KOPT-K1 (cell line): ENCODE data around the gene PHACTR1.

Source experiments
- H3K27ac ChIP-seq: fragments of 200-600 bp; sonication (generic); 2 replicates; pipeline ENCODE4 v1.5.1; 2016; ENCODE audit warnings: antibody characterized with exemption, mild to moderate bottlenecking, low read depth, low read length; ENCODE audit not compliant: poor library complexity, severe bottlenecking
- H3K36me3 ChIP-seq: fragments of 200-600 bp; sonication (generic); 2 replicates; pipeline ENCODE4 v1.5.1; 2017; ENCODE audit warnings: antibody characterized with exemption, mild to moderate bottlenecking, low read length, moderate library complexity; ENCODE audit not compliant: insufficient read depth
- H3K9me3 ChIP-seq: fragments of 200-600 bp; sonication (generic); 2 replicates; pipeline ENCODE4 v1.5.1; 2017; ENCODE audit warnings: antibody characterized with exemption, low read length, mild to moderate bottlenecking; ENCODE audit not compliant: insufficient read depth, poor library complexity, severe bottlenecking

Gene PHACTR1

DNA sequence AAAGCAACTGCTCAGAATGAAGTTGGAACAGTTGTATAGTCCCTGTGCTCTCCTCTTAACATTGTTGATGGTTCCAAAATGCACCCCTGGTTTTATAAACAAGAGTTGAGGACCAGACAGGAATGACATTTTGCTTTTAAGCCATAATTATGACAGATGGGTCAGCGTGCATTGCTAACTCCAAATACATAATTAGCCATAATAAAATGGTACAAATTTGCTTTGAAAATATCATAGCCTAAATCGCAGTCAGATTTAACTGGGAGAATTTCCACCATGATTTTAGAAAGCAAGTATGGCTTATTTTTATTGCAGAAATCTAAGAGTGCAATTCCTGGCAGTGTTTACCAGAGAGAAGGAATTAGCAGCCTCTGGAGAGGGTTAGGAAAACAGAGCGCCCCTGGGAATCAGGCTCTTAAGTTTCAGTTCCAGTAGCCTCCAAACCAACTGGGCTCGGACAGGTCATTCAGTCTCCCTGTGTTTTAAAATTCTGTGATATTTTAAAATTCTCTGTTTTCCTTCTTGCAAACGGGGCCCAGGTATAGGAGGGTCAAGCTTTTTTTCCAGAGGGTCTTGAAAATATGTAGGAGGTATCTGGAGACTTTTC is 309.4 kb downstream of the PHACTR1 start:
- no peaks in the 10 kb centered on the region for H3K9me3 ChIP-seq
- no peak overlapping the region for H3K27ac ChIP-seq
- no peaks in the 10 kb centered on the region for H3K36me3 ChIP-seq

DNA sequence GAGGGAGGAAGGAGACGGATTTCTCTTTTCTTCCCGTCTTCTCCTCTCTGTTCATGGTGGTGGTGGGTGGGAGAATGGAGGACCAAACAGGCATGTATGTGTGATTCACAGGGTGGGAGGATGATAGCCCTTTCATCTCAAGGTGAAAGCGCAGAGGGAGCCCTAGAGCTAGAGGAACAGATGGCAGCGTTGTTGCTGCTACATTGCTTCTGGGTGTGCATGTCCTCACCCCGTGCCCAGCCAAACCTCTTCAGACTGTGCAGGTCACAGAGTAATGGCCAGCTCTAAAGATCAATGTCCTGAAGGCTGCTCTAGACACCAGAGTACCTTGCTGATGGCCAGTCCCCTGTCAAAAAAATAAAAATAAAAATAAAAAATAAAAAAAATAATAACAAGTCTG is 310.0 kb downstream of the PHACTR1 start:
- Histone ChIP-seq H3K36me3 (no peaks in the 10 kb centered on the region), H3K9me3 (no peaks in the 10 kb centered on the region), H3K27ac (no peak overlapping the region)

DNA sequence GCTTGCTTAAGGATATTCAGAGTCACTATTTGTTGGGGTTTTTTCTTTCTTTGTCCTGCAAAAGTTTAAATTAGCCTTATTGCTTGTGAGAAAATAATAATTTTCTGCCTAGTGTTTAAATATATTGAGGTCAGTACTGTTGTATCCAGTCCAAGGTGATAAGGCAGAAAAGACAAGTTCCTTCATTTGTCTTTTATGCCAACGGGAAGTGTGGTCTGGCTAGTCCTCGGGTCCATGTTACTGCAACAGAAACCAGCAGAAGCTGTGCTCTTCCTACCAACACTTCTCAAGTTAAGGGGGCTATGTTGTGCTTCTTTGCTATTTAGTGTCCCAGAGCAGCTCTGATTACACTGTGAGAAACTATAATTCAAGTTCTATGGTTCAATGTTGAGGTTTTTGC is 310.6 kb downstream of the PHACTR1 start:
- Histone ChIP-seq H3K27ac (no peak overlapping the region), H3K36me3 (no peaks in the 10 kb centered on the region), H3K9me3 (no peaks in the 10 kb centered on the region)

DNA sequence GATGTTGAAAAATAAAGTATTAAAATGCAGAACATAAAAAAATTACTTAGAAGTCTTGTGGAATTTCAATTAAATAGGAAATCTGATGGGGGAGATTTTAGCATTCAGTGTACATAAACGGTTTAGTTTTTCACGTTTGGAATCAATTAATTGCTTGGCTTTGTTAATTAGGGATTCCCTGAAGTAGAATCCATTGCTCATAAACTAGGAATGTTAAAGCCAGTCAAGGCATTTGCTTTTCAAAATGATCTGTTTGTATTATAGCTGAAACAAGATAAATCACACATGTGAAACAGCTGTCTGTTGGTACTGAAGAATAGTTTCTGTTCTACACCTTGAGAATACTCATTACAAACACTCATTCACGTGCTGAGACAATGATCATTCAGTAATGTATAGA is 313.8 kb downstream of the PHACTR1 start:
- no peak overlapping the region for H3K27ac ChIP-seq
- H3K36me3 ChIP-seq, result no peaks in the 10 kb centered on the region

DNA sequence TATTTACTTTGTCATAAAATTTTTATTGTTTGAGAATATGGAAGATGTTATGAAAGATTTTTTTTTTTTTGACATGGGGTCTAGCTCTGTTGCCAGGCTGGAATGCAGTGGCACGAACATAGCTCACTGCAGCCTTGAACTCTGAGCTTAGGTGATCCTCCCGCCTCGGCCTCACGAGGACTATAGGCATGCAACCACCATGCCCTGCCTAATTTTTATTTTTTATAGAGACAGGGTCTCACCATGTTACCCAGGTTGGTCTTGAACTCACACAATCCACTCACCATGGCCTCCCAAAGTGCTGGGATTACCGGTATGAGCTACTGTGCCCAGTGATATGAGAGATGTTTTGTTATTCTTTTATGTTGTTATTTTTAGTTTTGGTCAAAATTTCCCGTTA is 316.0 kb downstream of the PHACTR1 start:
- no peaks in the 10 kb centered on the region for H3K36me3 ChIP-seq
- H3K27ac ChIP-seq, result no peak overlapping the region
- no peaks in the 10 kb centered on the region for H3K9me3 ChIP-seq

More for the DNA sequence above, 313.8 kb downstream of the PHACTR1 start:
- no peaks in the 10 kb centered on the region for H3K9me3 ChIP-seq

DNA sequence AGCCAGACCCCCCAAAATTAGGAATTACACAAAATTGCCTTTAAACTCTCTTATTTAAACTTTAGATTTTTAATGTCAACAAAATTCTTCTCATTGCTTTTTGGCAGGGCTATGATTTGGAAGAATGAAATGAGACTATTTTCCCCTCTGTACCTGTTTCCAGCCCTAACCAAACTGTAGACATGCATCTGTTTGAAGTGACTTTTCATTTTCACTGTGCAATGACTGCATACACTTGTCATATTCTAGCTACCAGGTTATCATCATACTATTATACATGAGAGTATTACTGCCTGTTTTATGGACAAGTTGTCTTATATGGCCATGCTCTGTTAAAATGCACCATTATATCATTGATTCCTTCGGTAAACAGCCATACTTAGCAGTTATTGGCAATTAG is 316.6 kb downstream of the PHACTR1 start:
- H3K9me3 ChIP-seq, result no peaks in the 10 kb centered on the region
- H3K36me3 ChIP-seq, result no peaks in the 10 kb centered on the region
- no peak overlapping the region for H3K27ac ChIP-seq

DNA sequence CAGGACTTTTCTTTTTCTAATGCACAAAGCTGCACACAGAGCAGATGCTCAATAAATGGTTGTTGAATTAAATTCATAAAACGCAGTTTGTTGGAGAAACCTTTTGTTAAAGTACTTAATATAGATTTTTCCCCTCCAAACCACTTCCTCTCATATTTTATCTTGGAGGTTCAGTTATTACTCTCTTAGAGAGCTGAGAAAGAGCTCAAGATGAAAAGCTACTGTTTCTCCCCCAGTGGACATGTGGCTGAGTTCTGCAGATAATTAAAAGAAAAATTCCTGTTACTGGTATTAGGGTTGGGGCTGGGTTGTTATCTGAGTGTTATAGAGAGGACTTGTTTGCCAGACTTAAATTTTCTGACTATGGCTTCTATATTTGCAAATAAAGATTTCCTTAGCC is 317.7 kb downstream of the PHACTR1 start:
- Histone ChIP-seq H3K9me3 (no peaks in the 10 kb centered on the region), H3K27ac (no peak overlapping the region), H3K36me3 (no peaks in the 10 kb centered on the region)

DNA sequence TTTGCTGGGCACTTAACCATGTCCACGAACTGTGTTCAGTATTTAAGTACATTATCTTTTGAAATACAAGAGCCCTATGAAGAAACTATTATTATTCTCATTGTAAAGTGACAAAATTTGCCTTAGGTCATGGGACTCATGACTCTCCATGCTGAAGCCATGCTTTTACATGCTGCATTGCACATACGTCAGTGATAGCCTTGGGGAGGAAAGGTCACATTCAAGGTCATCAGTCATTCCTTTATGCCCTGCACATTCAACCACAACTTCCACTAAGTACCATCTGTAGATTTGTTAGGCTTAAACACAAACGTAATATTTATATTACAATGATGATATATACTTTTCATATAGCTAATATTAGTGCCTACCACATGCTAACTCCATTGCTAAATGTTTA is 319.0 kb downstream of the PHACTR1 start:
- H3K9me3 ChIP-seq, result no peaks in the 10 kb centered on the region
- H3K27ac ChIP-seq, result no peak overlapping the region
- H3K36me3 ChIP-seq, result no peaks in the 10 kb centered on the region

DNA sequence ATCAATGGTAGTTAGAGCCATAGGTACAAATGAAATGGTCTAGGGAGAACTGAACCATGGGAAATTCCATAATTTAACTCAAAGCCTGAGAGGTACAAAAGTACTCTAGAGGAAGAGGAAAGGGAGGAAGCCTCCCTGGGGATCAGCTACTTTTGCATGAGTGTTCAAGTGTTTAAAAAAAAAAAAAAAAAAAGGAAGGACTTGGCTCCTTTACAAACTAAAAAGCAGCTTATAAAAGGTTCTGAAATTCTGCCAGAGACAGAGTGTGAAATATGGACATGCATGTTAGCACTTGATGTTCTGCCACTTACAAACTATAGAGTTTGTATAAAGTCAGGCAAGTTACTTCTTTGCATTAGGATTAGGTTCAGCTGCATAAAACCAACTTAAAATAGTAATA is 321.7 kb downstream of the PHACTR1 start:
- Histone ChIP-seq H3K36me3 (no peaks in the 10 kb centered on the region), H3K27ac (no peak overlapping the region), H3K9me3 (no peaks in the 10 kb centered on the region)

DNA sequence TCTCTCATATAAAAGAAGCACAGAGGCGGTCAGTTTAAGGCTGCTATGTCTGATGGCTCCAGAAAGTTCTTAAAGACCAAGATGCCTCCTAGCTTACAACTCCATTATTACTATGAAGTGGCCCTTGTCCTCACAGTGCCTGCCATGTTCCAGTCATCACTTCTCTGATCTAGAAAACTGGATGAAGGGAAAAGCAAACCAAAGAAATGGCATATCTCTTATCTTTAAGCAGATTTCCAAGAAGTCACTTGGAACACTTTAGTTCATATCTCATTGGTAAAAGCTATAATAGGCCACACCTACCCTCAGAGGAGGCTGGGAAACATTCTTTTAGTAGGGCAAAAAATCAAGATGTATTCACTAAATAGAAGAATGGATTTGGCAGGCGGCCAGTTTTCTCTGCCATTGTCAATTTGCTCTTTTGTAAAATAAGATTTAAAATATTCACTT is 322.2 kb downstream of the PHACTR1 start:
- no peak overlapping the region for H3K27ac ChIP-seq
- no peaks in the 10 kb centered on the region for H3K36me3 ChIP-seq
- no peaks in the 10 kb centered on the region for H3K9me3 ChIP-seq

DNA sequence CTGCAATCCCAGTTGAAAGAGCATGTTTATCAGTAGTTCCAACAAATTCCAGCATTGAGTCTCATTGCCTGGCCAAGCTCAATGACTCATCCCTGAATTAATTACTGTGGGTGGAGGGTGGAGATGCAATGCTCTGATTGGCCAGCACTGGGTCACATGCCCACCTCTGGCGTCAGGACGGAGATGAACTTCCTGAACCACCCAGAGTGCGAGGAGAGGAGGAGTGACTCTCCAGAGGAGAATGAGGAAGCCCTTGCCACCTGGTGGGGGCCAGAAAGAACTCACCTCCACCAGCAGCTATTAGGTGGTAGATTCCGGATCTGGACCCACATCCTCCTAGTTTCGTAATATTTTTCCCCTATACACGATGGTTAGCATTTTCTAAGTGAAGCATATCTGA is 327.8 kb downstream of the PHACTR1 start:
- Histone ChIP-seq H3K9me3 (no peaks in the 10 kb centered on the region), H3K36me3 (no peaks in the 10 kb centered on the region), H3K27ac (no peak overlapping the region)

DNA sequence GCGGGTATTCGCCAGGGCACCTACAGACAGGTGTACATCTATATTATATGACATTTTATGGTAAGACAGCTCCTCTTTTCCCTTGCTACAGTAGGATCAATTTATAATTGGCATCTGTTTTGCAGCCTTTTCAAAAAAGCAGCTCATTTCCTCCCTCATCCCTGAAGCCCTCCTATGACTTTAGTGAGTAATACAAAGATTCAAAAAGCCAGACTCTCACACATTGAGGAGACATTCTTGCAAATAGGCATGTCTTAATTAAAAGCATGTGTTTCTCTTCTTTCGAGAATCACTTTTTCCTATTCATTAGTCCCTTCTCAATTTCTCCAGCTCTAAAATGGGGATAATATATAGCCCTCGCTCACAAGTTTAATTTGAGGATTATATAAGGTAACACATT is 328.3 kb downstream of the PHACTR1 start:
- H3K36me3 ChIP-seq, result no peaks in the 10 kb centered on the region
- H3K27ac ChIP-seq, result no peak overlapping the region
- H3K9me3 ChIP-seq, result no peaks in the 10 kb centered on the region

DNA sequence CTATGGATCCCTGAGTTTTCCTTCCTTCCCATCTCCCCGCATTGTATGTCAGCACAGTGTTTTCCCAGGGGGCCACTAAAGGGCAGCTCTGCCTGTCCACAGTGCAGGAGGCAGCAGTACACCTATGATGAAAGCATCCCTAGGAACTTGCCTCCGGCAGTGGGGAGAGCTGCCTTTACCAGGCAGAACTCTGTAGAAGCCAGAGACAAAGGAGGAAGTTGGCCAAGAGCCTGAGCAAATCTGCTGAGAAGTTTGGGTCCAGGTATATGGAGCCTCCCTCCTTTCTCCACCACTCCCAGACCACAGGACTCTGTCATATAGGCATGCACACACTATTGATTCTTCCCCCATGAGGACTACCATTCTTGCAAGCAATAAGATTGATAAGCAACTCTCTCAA is 329.1 kb downstream of the PHACTR1 start:
- H3K36me3 ChIP-seq, result no peaks in the 10 kb centered on the region
- no peak overlapping the region for H3K27ac ChIP-seq
- H3K9me3 ChIP-seq, result no peaks in the 10 kb centered on the region

DNA sequence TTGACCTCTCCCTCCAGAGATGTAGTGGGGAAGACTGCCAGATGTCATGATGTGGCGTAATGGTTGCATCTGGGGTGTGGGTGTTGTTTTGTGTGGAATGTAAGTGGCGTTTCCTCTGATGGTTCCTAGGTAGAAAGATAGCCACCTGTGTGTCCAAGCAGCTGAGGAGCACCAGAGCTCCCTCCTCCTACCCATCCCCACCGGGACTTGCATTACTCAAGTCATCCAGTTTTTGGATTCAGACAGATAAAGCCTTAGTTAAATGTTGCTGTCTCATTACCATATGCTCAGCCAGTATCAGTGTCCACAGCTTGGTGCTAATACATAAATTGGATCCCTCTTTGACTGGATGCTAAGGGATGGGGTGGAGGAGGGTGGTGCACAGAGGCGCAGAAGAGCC is 329.5 kb downstream of the PHACTR1 start:
- Histone ChIP-seq H3K36me3 (no peaks in the 10 kb centered on the region), H3K9me3 (no peaks in the 10 kb centered on the region)

DNA sequence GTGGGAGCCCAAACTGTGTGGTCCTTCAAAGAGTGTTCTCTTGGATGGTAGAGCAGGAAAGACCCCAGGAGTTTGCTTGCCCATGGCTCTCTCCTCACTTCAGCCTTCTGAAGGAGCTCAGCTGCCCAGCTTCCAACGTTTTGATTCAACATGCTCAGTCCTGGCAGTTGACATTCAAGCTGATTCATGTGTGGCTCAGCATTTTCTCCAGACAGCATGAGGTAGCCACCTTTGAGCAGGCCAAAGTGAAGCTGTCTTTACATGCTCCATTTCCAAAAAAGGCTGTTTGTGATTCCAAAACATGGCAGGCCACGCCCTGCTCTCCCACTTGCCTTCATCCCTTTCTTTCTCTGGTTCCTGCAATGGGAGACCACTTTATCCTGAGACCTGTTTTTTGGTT is 331.5 kb downstream of the PHACTR1 start:
- H3K36me3 ChIP-seq, result no peaks in the 10 kb centered on the region
- no peak overlapping the region for H3K27ac ChIP-seq
- no peaks in the 10 kb centered on the region for H3K9me3 ChIP-seq

More for the DNA sequence above, 329.5 kb downstream of the PHACTR1 start:
- H3K27ac ChIP-seq, result no peak overlapping the region

DNA sequence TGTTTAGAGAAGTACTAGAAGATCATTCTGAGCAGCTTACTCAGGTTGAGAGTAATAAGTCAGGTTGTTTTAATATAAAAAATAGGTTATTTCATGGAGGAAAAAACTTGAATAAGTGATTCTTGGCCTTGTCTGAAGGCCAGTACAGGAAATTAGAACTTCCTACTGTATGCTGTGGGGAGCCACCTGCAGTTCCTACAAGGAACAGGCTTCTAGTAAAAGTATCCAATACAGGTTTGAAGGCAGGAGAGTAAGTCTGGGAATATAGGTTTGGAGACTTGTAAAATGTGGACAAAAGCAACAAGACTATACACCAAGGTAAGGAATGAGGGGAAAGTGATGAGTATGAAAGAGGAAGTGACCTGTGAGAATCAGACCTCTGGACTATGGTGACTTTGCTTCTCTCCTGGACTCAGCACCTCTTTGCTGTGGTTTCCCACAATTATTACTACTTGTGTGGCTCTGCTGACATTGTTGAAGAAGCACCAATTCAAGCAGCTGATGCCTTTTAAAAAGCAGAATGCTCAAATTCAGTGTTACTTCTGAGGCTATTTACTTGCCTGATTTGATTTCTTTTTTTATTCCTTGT is 333.2 kb downstream of the PHACTR1 start:
- no peaks in the 10 kb centered on the region for H3K36me3 ChIP-seq
- H3K9me3 ChIP-seq, result no peaks in the 10 kb centered on the region
- H3K27ac ChIP-seq, result no peak overlapping the region
